ENCODE data around the gene RABGGTA.

The RABGGTA gene

DNA sequence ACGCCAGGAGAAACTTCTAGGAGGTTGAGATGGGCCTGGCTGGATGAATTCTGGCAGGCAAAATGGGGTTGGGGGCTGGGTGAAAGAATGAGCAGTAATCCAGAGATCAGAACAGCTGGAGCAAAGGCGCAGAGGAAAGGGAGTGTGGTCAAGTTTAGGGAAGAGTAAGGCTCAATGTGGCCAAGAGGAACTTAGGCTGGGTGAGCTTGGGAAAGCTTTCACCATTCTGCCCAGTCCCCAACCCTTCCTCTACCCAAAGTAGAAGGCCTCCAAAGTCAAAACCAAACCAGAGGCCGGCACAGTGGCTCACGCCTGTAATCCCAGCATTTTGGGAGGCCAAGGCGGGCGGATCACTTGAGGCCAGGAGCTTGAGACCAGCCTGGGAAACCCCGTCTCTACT, 10.2 kb upstream of the RABGGTA start:
- TF ChIP-seq, protein P1, sequence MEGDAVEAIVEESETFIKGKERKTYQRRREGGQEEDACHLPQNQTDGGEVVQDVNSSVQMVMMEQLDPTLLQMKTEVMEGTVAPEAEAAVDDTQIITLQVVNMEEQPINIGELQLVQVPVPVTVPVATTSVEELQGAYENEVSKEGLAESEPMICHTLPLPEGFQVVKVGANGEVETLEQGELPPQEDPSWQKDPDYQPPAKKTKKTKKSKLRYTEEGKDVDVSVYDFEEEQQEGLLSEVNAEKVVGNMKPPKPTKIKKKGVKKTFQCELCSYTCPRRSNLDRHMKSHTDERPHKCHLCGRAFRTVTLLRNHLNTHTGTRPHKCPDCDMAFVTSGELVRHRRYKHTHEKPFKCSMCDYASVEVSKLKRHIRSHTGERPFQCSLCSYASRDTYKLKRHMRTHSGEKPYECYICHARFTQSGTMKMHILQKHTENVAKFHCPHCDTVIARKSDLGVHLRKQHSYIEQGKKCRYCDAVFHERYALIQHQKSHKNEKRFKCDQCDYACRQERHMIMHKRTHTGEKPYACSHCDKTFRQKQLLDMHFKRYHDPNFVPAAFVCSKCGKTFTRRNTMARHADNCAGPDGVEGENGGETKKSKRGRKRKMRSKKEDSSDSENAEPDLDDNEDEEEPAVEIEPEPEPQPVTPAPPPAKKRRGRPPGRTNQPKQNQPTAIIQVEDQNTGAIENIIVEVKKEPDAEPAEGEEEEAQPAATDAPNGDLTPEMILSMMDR (IDR thresholded peaks at IDR 0.05; ENCODE audit: low read depth, low read length): no peak
- no peak overlapping the region for H3K4me3 ChIP-seq (ENCODE audit: low read depth, low read length)

DNA sequence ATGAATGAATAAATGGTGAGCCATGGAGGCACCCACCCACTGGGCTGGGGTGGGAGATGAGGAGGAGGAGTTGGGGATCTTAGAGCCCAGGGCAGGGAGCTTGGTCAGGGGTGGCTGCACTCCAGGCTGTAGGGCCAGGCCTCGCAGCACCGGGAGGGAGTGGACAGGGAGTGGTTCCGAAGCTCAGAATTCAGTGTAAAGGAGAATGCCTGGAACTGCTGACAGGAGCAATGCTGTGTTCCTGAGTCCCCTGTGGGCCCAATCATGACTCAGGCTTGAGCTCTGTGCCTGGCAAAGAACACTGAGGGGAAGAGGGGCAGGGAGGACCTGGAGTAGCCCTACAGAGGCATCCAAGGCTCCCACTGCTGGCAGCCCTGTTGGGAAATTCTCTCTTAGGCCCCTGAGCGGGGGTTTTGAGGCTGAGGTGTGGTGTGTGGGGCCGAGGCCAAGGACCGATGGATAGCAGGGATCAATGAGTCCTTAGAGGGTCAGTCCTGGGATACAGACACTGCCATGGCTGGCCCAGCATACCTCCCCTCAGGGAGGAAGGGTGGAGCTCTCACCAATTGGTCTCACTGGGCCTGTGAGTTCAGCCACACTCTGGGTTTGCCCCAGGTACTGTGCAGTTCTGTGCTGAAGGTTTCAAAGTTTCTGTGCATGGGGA, 9.5 kb upstream of the RABGGTA start:
- no peak overlapping the region for H3K4me3 ChIP-seq (ENCODE audit: low read depth, low read length)
- TF ChIP-seq, protein P1 (IDR thresholded peaks at IDR 0.05; ENCODE audit: low read depth, low read length): no peak

DNA sequence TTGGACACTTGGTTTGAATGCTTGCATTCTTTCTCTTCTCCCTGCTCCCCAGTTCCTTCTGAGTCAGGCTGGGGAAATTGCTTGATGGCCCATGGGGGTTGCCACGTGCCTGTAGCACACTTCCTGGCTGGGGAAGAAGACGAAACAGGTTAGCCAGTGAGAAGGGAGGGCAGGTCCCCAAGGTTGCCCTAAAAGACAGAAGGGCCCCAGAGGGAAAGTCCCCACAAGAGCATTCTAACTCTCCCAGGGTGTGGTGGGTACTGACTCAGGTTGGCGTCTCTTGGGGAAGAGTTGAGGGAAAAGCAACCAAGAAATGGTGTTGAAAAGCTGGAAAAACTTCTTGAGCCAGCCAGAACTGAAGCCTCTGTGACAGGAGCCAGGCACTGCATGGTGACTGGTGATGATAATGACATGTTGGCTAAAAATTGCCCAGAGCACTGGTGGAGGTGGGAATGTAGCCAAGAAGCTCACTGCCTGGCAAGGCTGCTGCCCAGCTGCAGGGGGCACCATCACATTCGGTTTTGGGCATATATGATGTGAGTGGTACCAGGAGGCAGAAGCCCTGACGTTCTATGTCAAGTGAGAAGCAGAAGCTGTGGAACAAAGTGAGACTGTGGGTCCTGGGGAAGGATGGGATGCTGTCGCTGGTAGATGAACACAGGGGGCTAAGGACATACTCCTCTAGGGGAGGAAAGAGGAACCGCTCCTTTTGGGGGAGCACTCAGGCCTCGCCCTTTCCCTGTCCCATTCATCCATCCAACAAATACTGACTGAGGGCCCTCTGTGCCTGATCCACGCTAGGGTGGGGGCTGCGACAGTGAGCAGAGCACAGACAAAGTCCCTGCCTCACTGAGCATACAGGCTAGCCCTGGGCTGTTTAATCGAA, 8.1 kb upstream of the RABGGTA start:
- H3K4me3 ChIP-seq (ENCODE audit: low read depth, low read length): no peak overlapping the region
- TF ChIP-seq, protein P1 (IDR thresholded peaks at IDR 0.05; ENCODE audit: low read depth, low read length): peak; percentile 6; the same call in 1 of the 2 replicates

DNA sequence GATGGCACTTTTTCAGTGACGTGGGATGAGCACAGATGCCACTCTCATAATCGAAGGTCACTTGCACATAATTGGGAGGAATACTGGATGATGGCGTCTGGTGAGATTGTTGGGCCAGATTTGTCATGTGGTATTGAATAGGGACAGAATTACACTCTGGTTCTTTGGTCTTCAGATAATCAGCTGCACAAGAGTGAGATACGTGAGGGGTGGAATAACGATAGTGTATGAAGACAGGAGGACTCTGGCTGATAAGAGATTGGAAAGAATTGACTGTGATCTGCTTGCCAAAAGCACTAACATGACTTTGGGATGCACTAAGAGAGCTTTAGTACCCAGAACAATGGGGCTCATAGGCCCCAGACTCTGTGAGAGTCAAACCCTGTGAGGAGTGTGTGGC, 7.0 kb upstream of the RABGGTA start:
- TF ChIP-seq, protein P1 (IDR thresholded peaks at IDR 0.05; ENCODE audit: low read depth, low read length): no peak
- no peak overlapping the region for H3K4me3 ChIP-seq (ENCODE audit: low read depth, low read length)

DNA sequence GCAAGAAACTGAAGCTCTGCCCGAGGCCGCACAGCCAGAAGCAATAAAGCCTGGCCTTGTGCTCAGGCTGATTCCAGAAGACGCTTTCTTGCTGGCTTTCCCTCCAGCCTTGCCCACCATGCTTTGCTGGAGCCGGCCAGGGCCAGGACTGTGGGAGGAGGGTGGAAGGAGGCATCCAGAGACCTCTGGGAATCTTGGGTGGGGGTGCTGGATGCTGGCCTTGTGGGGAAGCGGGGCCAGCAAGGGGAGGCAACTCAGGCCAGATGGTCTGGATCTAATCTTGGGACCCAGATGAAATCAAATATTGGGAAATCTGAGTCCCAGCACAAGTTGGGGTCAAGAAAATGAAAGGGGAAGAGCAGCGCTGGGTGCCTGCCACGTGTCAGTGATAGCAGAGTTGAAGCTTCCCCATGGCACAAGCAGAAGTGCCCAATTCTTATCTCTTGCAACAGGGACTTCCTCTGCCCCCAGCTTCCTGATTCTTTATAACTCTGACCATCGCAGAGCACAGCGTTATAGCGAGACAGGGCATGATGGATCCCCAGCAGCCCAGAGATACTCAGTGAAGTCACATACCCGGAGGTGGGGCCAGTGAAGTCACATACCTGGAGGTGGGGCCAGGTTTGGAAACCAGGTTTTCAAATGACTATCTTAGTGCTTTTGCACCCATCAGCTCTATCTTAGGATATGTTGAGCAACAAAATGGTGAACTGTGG, 6.4 kb upstream of the RABGGTA start:
- TF ChIP-seq, protein P1 (IDR thresholded peaks at IDR 0.05; ENCODE audit: low read depth, low read length): no peak

DNA sequence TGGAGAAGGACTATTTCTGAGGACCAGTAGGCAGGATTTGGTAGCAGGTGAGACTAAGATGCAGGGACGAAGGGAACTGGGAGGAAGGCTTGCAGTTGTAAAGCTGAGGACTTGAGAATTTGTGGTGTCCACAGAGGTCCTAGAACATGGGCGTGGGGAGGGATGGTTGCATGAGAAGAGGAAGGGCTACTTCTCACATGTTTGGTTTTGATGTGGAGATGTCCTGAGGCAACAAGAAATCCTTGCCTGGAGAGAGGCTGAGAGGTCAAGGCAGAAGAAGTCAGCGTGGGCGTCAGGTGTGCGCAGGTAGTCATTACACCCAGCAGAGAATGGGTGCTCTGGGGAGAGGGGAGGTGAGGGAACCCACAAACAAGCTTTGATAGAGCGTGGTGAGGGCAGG, 5.7 kb upstream of the RABGGTA start:
- TF ChIP-seq, protein P1 (IDR thresholded peaks at IDR 0.05; ENCODE audit: low read depth, low read length): no peak
- no peak overlapping the region for H3K4me3 ChIP-seq (ENCODE audit: low read depth, low read length)

More for the DNA sequence above, 6.4 kb upstream of the RABGGTA start:
- no peak overlapping the region for H3K4me3 ChIP-seq (ENCODE audit: low read depth, low read length)

Data from WI38 (cell line).